Stimulated activated naive CD4-positive, alpha-beta T cell treated with Interleukin-2 at 50 U/mL for 16 hours (primary cell): ENCODE measurements around the gene KRTAP4-9.
"Not testable (repeated sequence)": the region's sequence is repeated elsewhere in the genome, so short reads cannot be mapped to it uniquely, and the experiment has no call there.

Experiments used
- DNase-seq: peaks from one replicate; lab custom pipeline; 2025; lab: John Stamatoyannopoulos, UW

Gene KRTAP4-9

DNA sequence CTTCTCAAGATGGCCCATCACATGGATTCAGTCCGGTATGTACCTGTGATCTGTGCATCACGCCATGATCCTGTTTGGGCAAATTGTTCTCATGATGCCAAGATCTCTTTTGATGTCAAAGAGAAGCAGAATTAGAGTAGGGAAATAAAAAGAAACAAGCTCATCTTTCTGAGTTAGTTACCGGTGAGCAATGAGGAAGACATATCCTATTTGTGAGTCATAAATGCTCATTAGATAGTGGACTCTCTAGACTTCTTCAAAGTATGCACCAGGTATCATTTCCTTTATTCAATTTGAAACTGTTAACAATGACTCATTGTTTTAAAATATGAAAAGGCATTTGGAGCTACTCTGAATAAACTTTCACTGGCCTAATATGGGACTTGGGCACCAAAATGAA, 26.8 kb downstream of the KRTAP4-9 start:
- DNase-seq: no peak

DNA sequence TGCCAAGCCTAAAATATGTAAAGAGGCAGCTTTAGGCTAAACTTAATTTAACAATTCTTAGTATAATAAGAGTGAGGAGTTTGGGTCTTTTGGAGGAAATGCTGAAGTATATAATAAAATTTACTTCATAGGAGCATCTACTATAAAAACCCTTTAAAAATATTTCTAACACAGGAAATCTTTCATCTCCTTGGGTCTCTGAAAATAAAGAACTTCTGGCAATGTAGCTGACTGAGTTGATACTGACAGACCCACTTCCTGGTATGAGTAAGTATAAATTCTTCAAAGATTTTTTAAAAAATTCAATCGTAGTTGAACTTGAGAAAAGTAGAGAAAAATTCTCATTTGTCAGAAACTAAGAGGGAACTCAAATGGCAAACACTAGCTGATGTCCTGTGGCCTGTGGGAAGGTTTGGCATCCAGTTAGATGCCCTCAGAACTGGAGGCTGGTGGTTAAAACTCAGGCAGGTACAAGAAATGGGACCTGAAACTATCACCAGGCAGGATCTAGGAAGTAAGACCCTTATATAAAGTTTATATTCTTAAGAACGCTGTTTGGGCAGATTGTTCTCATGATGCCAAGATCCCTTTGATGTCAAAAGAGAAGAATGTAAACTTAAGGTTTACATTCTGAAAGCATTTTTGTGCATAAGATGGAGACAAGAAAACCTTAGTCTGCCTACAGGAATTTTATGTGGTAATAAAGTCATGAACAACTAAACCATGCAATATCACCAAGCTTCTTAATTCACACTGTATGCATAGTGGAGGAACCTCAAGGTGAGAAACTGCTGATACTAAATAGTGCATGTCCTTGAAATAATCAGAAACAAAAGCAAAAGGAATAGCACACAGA, 28.9 kb downstream of the KRTAP4-9 start:
- DNase-seq: no peak

DNA sequence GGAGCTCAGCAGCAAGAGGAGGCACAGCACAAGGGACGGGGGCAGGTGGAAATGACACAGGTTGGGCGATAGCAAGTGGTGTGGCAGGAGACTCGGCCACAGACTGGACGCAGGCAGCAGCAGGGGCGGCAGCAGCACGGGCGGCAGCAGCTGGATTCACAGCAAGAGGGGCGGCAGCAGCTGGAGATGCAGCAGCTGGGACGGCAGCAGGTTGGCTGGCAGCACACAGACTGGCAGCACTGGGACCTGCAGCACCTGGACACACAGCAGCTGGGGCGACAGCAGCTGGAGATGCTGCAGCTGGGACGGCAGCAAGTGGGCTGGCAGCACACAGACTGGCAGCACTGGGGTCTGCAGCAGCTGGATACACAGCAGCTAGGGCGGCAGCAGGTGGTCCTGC, 34.7 kb downstream of the KRTAP4-9 start:
- DNase-seq: not testable (repeated sequence)

DNA sequence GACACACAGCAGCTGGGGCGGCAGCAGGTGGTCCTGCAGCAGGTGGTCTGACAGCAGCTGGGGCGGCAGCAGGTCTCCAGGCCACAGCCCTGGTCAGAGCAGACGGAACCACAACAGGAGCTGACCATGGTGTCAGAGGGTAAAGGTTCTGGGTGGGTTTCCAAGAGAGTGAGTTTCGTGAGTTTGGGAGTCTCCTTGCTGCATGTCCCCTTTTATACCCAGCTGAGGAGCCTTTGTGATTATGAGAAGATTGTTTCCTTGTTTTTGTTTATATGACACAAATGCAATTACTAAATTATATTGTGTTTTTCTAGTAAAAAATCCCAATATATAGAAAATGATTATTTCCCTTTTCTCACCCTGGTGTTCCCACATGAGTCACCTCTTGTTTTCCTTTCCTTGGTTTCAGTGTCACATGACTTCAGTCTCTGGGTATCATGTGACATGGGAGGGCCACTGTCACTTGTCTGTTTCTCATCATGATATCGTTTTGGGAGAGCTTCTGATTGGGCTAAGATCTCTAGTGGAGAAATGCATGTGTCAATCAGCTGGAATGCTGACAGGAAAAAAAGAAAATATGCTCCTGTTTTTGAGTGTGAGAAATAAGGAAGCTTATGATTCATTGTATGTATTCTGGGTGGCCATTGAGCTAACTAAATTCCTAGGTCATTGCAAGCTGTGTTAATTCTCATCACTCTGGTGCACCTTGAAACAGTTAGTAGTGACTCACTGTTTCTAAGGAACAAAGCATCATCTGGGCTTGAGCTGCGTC, 35.4 kb downstream of the KRTAP4-9 start, which contains the start of gene KRTAP4-6:
Gene KRTAP4-6, minus strand, starts transcription at position 185 of the 772 bp plus-strand sequence. Its CDS starts 57 bp downstream, at position 128.
- DNase-seq: no peak

DNA sequence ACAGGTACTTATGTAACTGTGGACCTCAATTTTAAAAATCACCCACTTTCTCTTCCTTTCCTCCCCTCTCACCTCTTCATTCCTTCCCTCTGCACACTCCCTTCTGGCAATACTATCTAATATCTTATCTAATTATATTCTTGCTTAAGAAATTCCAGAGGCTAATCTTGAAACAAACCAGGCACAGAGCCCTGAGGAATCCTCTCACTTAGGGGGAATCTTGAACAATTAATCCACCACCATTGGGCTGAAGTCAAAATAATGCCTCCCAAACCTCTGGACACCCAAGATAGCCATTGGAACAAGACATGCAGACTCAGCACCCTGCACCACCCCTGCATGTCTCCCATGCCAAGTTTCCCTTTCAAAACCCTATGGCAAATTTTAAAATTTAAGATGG, 36.2 kb downstream of the KRTAP4-9 start:
- no peak for DNase-seq

DNA sequence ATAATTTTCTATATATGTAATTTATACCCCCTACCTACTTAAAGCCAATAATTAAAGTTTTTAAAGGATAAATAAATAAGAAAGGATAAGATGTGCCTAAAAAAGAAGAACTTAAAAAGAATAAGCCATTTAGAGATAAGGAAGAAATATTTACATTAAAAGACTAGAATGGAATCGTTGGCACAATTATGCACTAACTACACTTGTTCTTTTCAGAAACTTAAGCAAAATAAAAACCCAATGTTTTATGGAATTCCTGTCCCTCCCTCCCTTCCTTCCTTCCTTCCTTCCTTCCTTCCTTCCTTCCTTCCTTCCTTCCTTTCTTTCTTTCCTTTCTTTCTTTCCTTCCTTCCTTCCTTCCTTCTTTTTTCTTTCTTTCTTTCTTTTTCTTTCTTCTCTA, 39.7 kb downstream of the KRTAP4-9 start:
- no peak for DNase-seq

DNA sequence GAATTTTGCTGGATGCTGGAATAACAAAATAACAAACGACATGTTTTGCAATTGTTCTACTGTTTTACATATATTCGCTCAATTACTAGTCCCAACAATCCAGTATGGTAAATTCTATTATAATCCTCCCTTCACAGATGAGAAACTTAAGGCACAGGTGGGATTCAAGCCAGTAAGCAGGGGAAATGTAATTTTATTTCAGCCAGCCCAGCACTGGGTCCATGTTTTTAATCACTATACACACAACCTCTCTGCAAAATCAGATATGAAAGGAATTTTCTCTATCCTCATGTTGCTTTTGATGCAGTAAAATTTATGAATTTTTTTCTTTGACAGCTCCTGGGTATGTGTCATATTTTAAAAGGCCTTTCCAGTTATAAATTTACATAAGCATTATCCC, 40.1 kb downstream of the KRTAP4-9 start:
- no peak for DNase-seq

DNA sequence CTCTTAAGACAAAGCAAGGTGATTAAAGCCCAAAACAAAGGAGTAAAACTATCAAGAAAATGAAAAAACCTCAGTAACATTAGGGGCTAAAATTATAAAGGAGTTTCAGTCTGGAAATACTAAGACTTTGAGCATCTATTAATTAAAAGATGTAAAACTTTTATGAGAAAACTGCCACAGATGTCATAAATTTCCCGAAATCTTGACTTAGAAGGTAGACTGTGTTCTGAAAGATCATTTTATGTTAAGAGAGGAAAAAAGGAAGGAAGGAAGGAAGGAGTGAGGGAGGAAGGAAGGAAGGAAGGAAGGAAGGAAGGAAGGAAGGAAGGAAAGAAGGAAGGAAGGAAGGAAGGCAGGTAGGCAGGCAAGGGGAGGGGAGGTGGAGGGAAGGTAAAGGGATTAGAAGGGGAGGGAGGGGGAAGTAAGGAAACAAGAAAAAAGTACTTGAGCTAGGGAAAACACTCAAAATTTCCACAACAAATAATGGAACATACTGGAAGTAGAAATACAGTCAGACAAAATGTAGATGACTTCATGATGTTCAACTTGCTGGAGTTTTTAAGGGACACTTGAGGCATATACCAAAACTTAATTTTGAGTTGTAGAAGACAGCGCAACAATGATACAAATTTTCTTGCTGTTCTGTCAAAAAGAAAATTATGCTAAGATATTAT, 42.5 kb downstream of the KRTAP4-9 start:
- no peak for DNase-seq

DNA sequence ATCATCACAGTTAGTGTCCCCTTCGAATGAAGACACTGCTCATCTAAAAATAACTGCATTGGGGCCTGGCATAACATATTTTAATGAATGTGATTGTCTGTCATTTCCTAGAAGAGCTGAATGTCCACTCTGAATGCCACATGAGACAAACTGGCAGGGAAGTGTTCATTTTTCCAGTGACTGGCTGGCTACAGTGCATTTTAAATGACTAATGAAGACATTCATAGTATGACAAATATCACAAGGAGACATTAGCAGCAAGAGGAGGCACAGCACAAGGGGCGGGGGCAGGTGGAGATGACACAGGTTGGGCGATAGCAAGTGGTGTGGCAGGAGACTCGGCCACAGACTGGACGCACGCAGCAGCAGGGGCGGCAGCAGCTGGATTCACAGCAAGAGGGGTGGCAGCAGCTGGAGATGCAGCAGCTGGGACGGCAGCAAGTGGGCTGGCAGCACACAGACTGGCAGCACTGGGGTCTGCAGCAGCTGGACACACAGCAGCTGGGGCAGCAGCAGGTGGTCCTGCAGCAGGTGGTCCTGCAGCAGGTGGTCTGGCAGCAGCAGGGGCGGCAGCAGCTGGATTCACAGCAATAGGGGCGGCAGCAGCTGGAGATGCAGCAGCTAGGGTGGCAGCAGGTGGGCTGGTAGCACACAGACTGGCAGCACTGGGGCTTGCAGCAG, 43.9 kb downstream of the KRTAP4-9 start:
- DNase-seq: not testable (repeated sequence)

DNA sequence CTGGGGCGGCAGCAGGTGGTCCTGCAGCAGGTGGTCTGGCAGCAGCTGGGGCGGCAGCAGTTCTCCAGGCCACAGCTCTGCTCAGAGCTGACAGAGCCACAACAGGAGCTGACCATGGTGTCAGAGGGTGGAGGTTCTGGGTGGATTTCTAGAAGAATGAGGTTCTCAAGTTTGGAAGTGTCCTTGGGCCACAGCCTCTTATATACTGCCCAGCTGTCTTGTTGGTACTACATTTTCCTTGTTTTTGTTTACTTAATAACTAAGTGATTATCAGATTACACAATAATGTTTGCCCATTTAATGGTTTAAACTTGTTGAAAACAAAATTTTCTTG, 44.4 kb downstream of the KRTAP4-9 start, which contains the start of gene KRTAP4-5:
Gene KRTAP4-5, minus strand, starts transcription at position 174 of the 334 bp plus-strand sequence. Its CDS starts 58 bp downstream, at position 116.
- no peak for DNase-seq

DNA sequence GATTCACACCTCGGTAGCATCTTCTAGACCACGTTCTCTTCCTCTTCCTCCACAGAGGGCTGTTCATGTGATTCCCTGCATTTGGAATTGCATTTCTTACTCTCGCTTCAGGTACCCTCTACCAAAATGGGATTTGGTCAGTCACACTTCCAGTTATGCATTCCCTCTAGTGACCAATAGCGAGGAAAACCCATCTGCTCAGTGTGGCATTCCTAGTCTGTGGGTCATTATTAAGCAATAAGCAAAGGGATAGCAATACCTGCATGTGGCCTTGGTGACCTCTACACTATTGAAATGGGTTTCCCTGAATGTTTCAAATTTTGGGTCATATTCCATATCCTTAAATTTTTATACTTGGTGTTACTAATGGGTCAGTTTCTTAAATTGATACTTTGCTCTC, 44.8 kb downstream of the KRTAP4-9 start:
- no peak for DNase-seq

DNA sequence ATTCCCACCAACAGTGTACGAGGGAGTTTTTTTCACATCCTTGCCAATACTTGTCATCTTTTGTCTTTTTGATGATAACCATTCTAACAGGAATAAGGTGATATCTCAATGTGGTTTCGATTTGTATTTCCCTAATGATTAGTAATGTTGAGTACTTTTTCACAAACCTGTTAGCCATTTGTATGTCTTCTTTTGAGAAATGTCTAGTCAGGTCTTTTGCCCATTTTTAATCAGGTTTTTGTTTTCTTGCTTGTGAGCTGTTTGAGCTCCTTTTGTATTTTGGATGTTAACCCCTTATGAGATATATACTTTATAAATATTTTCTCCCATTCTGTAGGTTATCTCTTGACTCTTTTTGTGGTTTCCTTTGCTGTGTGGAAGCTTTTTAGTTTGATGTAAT, 46.3 kb downstream of the KRTAP4-9 start:
- no peak for DNase-seq

DNA sequence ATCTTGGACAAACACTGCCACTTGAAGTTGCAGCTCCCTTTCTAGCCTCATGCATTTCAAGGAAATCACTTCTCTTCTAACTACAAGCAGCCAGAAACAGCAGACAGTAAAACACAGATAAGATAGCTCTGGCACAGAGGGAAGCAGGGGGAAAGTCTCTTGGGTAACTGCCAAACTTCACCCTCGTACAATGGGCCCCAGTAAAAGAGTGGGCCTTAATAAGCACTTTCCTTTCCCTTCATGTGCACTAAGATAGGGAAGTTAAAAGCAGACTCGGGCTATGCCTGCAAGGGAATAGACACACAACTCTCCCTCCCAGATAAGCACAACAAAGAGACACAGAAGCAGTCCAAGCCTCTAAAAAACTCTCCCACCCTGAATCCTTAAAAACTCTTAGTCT, 48.7 kb downstream of the KRTAP4-9 start:
- DNase-seq: no peak
